Small intestine (tissue), 7 donors: ENCODE measurements around the gene RABEPK. TPM values are rescaled to one million over a fixed set of nuclear protein-coding genes. Genes with fewer than 3 reads are reported as not detected.
"Not testable (repeated sequence)": the region's sequence is repeated elsewhere in the genome, so short reads cannot be mapped to it uniquely, and the experiment has no call there.

Source experiments
- DNase-seq, 2 donors: peaks; one replicate each; pipeline versions ENCODE4 v3.0.0 to v3.0.0-alpha.2; 2013
- FAIRE-seq: peaks from 2 replicates; lab custom pipeline; 2012; peaks lifted over from hg19 to GRCh38; lab: Jason Lieb, UNC
- H3K27ac ChIP-seq, 3 donors: one replicate each; pipeline ENCODE4 v1.5.1; 2013; ENCODE audit warnings: low read length in 2 of 3, mild to moderate bottlenecking in 2 of 3, control low read depth in 1 of 3, inconsistent platforms in 1 of 3, low read depth in 1 of 3, moderate library complexity in 1 of 3
- H3K27me3 ChIP-seq, 3 donors: one replicate each; pipeline ENCODE4 v1.6.1; 2013; ENCODE audit warnings: low read length in 3 of 3, inconsistent platforms in 1 of 3; ENCODE audit not compliant: control insufficient read depth in 3 of 3, insufficient read depth in 3 of 3
- H3K36me3 ChIP-seq, 3 donors: one replicate each; pipeline ENCODE4 v1.6.1; 2013; ENCODE audit warnings: low read length in 3 of 3, inconsistent platforms in 1 of 3, low read depth in 1 of 3, mild to moderate bottlenecking in 1 of 3, moderate library complexity in 1 of 3; ENCODE audit not compliant: control insufficient read depth in 3 of 3, insufficient read depth in 2 of 3
- H3K4me1 ChIP-seq, 3 donors: one replicate each; pipeline ENCODE4 v1.6.1; 2013; ENCODE audit warnings: low read length in 2 of 3, inconsistent platforms in 1 of 3, low read depth in 1 of 3, mild to moderate bottlenecking in 1 of 3, moderate library complexity in 1 of 3; ENCODE audit not compliant: control insufficient read depth in 3 of 3, insufficient read depth in 2 of 3
- H3K4me3 ChIP-seq, 3 donors: one replicate each; pipeline ENCODE4 v1.5.1; 2013; ENCODE audit warnings: low read length in 3 of 3, control low read depth in 1 of 3, inconsistent platforms in 1 of 3, low read depth in 1 of 3, mild to moderate bottlenecking in 1 of 3, moderate library complexity in 1 of 3
- H3K9me3 ChIP-seq, 2 donors: one replicate each; pipeline ENCODE4 v1.6.1; 2013; ENCODE audit warnings: low read depth in 1 of 2, low read length in 1 of 2; ENCODE audit not compliant: control insufficient read depth in 2 of 2, insufficient read depth in 1 of 2
- WGBS, 3 donors: extraction: QIAGEN DNeasy Blood & Tissue Kit; methylation state at CpG; one replicate each; pipeline ENCODE4 v1.1.7; 2013; 5-methylcytosine and 5-hydroxymethylcytosine counted together
- polyA plus RNA-seq, 4 donors: library from polyadenylated mRNA; stranded (reverse) in 3 of 4; unstranded in 1 of 4; fragments of 200-250 nt in 3 of 4; fragments of 120-200 nt in 1 of 4; gene quantifications; one replicate each; pipeline versions ENCODE4 v1.2.1 to v1.2.3, GENCODE V29; 2013
- donor health status: healthy with polysubstance abuse.
- donor health status: control.
- donor health status: control.
- donor health status: Bipolar disorder and iron deficiency.
- donor health status: healthy.

The RABEPK gene
- polyA plus RNA-seq, 4 donors: 10.5 to 24.7 (median 15.0) TPM

DNA sequence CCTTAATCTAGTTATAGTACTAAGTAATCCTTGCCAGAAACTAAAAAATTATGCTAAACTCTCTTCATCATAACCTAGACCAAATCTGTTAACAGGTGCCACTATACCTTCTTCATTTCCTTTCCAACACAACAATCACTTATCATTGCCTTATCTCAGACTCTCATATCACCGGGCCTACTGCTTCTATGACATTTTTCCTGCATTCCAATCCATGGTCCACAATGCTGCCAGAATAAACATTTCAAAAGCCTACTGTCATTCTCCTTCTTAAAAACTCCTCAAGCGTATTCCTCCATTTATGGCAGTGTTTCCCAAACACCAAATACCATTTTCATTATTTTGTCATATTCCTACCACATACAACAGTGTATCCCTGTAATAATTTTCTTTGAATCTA is 17.3 kb upstream of the RABEPK start:
- Histone ChIP-seq H3K4me1 (peaks cover 0 to 5% (median 3%) of the 10 kb centered on the region in 3 donors), H3K9me3 (no peaks in the 10 kb centered on the region), H3K36me3 (peaks cover 0 to 7% (median 0%) of the 10 kb centered on the region in 3 donors), H3K4me3 (no peak overlapping the region), H3K27ac (no peak overlapping the region), H3K27me3 (no peaks in the 10 kb centered on the region)
- DNase-seq (no peak), FAIRE-seq (no peak)
- WGBS, 3 donors: 43 to 59% (median 49%) methylated on average over 2 of the region's 2 CpGs

DNA sequence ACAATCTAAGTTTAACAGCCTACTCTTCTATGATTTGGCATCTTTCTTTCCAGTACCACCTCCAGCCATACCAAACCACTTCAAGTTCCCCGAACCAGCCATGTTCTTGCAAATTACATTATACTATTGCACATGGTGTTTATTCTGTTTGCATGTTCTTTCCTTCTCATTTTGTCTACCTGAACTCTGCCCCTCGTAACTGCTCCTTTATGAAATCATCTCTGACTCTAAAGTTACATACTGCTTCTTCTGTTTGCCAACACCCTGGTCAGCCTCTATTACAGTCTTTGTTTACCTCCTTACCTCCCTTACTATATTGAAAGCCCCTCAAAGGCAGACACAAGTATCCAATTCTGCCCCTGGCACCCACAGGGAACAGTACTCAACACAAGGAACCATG is 16.8 kb upstream of the RABEPK start:
- H3K4me1 ChIP-seq: peaks cover 0 to 5% (median 3%) of the 10 kb centered on the region in 3 donors
- no peak overlapping the region for H3K4me3 ChIP-seq
- no peaks in the 10 kb centered on the region for H3K9me3 ChIP-seq
- 57 to 75% (median 66%) methylated on average over 2 of the region's 2 CpGs for WGBS, 3 donors
- no peaks in the 10 kb centered on the region for H3K27me3 ChIP-seq
- FAIRE-seq (no peak), DNase-seq (peak in 1 of 2 donors; percentile 31)
- H3K27ac ChIP-seq: no peak overlapping the region
- H3K36me3 ChIP-seq: peaks cover 0 to 7% (median 0%) of the 10 kb centered on the region in 3 donors

DNA sequence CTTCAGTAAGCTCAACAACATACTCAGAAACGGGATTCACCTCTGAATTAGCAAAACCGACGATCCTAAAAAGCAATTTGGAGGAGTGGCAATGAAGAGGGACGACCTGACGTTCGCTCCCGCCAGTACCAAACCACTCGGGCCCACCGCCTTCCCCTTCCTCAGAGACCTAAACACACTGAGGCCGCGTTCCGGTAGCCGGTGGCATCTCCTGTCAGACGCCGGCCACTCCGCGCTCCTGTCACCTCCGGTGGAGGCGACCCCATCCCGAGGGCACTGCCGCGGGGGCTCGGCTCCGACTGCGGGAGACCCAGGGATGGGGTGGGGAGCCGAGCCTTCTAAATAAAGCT is 11.4 kb upstream of the RABEPK start:
- Histone ChIP-seq H3K9me3 (no peaks in the 10 kb centered on the region), H3K4me1 (peaks cover 0 to 9% (median 6%) of the 10 kb centered on the region in 3 donors), H3K36me3 (peaks cover 0 to 5% (median 0%) of the 10 kb centered on the region in 3 donors), H3K4me3 (peak overlapping the region; percentile 74 to 100 (median 98)), H3K27me3 (no peaks in the 10 kb centered on the region), H3K27ac (peak overlapping the region; percentile 85 to 97 (median 86))
- FAIRE-seq (no peak), DNase-seq (peak in 1 of 2 donors; percentile 24)
- 0% methylated on average over 25 to 26 of the region's 26 CpGs for WGBS, 3 donors

DNA sequence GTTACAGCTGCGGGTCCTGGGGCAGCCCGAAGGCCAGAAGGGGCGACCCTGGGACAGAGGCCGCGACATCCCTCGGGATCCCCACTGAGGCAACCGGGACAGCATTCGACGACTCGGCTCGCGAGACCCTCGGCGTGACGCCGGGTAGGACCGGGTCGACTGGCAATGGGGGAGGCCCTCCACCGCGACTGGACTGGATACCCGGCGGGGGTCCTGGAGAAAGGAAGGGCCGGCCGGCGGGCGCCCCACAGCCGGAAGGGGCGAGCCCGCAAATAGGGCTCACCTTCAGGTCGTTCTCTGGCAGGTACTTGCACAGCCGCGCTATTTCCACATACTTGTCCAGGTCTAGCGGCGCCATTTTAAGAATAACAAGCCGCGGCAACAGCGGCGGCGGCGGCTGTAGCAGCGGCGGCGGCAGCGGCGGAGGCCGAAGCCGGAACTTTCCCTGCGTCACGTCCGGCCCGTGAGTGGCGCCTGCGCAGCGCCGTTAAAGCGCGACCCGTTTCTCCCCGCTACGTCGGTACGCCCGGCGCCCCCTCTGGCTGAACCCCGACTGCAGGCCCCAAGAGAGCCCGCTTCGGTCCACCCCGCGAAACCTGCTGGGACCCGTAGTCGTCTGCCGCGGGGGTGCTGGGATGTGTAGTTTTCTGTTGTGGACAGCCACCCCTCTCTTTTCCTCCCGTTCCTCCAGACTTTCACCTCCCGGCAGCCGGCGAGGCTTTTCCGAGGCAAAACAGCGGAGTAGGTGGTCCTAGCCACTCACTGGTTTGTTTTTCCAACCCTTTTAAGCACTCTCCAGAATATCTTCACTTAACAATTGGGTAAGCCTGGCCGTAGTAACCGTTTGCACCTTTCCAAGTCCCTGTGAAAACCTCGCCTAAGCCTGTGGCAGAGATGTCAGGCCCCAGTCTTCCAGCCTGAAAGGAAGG is 10.7 kb upstream of the RABEPK start, which contains the start of gene PPP6C:
Gene PPP6C, minus strand, starts transcription at position 443 of the 929 bp plus-strand sequence. Its CDS starts 85 bp downstream, at position 358.
- H3K36me3 ChIP-seq: peaks cover 0 to 3% (median 0%) of the 10 kb centered on the region in 3 donors
- FAIRE-seq (no peak), DNase-seq (peak; percentile 96 to 99)
- no peaks in the 10 kb centered on the region for H3K9me3 ChIP-seq
- H3K27me3 ChIP-seq: no peaks in the 10 kb centered on the region
- peak within 1 kb of the TSS; percentile 85 to 97 (median 86) for H3K27ac ChIP-seq
- H3K4me3 ChIP-seq: peak within 1 kb of the TSS; percentile 74 to 100 (median 98)
- 0 to 1% (median 1%) methylated on average over 65 to 82 of the region's 82 CpGs for WGBS, 3 donors
- peaks cover 0 to 9% (median 6%) of the 10 kb centered on the region in 3 donors for H3K4me1 ChIP-seq

DNA sequence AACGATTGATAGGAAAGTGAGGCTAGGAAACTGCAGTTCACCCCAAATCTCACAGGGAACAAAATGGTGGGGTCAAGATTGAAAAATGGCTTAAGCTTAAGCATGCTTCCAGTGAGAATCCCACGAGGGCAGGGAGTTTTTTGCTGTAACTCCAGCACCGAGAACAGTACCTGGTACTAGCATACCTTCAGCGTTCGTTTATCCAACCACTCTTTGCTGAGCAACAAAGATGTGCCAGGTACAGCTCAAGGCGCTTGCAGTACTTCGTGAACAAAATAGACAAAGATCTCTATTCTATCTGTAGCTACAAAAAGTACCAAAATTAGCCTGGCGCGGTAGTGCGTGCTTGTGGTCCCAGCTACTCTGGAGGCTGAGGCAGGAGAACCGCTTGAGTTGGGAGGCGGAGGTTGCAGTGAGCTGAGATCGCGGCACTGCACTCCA is 10.0 kb upstream of the RABEPK start:
- Histone ChIP-seq H3K36me3 (peaks cover 0 to 2% (median 0%) of the 10 kb centered on the region in 3 donors), H3K9me3 (no peaks in the 10 kb centered on the region), H3K27me3 (no peaks in the 10 kb centered on the region), H3K27ac (peak overlapping the region; percentile 85 to 97 (median 86)), H3K4me1 (peaks cover 0 to 9% (median 6%) of the 10 kb centered on the region in 3 donors), H3K4me3 (peak overlapping the region; percentile 74 to 100 (median 98))
- FAIRE-seq (no peak), DNase-seq (peak in 1 of 2 donors; percentile 7)
- 56 to 60% (median 59%) methylated on average over 14 of the region's 14 CpGs for WGBS, 3 donors

DNA sequence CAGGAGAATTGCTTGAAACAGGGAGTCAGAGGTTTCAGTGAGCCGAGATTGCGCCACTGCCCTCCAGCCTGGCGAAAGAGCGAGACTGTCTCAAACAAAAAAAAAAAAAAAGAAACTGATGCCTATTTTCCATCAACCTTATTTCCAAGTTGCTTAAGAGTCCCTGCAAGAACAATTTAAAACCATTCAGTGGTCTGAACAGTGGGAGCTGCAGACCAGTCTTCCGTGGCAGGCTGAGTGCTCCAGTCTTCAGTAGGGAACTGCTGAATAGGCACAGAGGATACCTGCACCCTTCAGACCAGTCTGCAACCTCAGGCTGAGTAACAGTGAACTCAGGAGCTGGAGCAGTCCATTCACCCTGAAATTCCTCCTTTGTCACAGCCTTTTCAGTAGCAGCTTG is 5.9 kb upstream of the RABEPK start:
- not testable (repeated sequence) for DNase-seq, FAIRE-seq, H3K36me3 ChIP-seq, H3K9me3 ChIP-seq, H3K27me3 ChIP-seq, H3K4me3 ChIP-seq, H3K27ac ChIP-seq
- H3K4me1 ChIP-seq: peaks cover 0 to 10% (median 6%) of the 10 kb centered on the region in 3 donors
- WGBS, 3 donors: 91 to 96% (median 93%) methylated on average over 5 of the region's 5 CpGs

DNA sequence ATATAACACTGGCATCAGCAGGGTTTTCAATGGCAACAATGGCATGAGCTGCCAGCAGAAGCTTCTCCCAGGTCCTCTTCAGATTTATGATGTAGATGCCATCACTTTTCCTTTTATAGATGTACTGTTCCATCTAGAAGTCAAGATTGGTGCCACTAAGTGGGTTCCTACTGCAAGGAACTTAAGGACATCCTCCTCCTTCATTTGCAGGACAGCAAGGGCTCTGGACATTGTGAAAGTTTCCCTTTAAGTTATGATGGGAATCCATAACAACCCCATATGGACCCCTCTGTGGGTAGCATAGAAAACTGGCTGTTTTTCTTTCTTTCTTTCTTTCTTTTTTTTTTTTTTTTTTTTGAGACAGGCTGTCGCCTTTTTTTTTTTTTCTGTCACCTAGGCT is 4.8 kb upstream of the RABEPK start:
- not testable (repeated sequence) for H3K36me3 ChIP-seq, H3K9me3 ChIP-seq, FAIRE-seq, H3K4me3 ChIP-seq, H3K4me1 ChIP-seq, H3K27me3 ChIP-seq, H3K27ac ChIP-seq, DNase-seq
- whole genome bisulfite sequencing, 3 donors: 57 to 100% methylated on average over 1 of the region's 1 CpG; no CpG with 5 or more reads in 1 of the 3 donors

DNA sequence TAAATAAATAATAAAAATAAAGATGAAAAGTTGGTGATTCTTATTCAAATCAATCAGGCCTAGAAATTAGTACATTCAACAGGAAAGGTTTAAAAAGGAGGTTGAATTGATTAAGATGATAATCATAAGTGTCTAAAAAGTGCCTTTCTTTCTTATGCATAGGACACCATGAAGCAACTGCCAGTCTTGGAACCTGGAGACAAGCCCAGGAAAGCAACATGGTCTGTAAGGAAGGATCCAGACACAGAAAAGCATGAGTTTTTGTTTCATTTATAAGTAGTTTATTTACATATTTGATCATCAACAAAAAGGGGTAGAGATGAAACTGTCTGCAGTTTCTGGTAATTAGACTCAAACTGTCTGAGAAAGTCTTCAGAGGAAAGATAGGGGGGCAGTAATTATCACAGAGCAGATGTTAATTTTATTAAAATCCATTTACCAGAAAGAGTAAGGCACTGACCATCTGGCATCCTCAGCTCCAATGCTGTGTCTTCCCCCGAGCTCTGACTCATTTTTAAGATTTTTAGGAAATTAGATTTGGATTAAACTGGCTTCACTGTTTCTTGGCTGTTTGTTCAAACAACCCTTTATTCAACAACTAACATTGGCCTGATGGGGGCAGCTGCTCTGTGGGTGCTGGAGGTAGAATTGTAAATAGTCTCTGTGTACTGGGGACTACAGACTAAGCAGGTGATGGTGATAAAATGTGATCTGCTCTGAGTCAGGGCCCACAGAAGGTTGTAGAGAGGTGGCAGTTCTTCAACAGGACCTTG is 2.7 kb downstream of the RABEPK start:
- FAIRE-seq (no peak), DNase-seq (no peak)
- H3K36me3 ChIP-seq: peaks cover 0 to 16% (median 3%) of the 10 kb centered on the region in 3 donors
- no peak overlapping the region for H3K4me3 ChIP-seq
- H3K9me3 ChIP-seq: no peaks in the 10 kb centered on the region
- H3K27ac ChIP-seq: no peak overlapping the region
- H3K27me3 ChIP-seq: no peaks in the 10 kb centered on the region
- WGBS, 3 donors: 80 to 94% (median 89%) methylated on average over 1 of the region's 1 CpG
- peaks cover 0 to 3% (median 2%) of the 10 kb centered on the region in 3 donors for H3K4me1 ChIP-seq
